Activated CD4-positive, alpha-beta T cell treated with anti-CD3 and anti-CD28 coated beads, Interleukin-2, amount 50 U/mL, for 1 hour (primary cell): ENCODE data around the gene LIPE.
A peak's percentile ranks its signal among the peaks of the same experiment; 100 is the strongest.

Experiments
- DNase-seq: peaks from one replicate; pipeline ENCODE4 v3.0.0-alpha.2; 2020

The LIPE gene

DNA sequence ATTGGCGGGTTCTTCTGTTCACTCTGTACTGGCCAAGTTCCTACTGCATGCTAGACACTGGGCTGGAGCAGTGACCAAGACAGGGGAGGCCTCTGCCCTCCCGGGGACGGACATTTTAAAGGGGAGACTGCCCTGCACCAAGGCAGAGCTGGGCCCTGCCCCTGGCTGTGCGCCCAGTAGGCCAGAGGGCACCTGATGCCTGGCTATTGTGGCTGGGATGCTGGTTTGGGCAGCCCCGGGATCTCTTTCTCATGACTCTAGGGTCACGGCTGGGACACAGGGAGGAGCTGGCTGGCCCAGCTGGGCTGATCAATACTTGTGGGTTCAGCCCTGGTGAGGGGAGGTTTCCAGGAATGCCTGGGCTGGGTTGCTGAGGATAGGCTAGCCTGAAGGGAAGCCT lies 17.7 kb downstream of the LIPE start:
- DNase-seq: no peak

DNA sequence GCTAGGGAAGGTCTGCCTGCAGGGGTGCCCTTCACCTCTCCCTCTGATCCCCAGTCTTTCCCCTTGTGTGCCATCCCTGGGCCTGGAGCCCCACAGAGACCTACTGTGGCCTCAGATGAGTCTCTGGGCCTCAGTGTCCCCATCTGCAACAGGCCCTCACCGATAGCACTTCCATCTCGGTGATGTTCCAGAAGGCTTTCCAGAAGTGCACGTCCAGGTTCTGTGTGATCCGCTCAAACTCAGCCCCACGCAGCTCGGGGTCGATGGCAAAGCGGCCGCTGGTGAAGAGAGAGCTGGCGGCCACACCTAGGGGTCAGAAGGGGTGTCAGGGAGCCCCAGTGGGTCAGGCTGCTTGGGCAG lies 19.4 kb downstream of the LIPE start:
- DNase-seq: no peak

DNA sequence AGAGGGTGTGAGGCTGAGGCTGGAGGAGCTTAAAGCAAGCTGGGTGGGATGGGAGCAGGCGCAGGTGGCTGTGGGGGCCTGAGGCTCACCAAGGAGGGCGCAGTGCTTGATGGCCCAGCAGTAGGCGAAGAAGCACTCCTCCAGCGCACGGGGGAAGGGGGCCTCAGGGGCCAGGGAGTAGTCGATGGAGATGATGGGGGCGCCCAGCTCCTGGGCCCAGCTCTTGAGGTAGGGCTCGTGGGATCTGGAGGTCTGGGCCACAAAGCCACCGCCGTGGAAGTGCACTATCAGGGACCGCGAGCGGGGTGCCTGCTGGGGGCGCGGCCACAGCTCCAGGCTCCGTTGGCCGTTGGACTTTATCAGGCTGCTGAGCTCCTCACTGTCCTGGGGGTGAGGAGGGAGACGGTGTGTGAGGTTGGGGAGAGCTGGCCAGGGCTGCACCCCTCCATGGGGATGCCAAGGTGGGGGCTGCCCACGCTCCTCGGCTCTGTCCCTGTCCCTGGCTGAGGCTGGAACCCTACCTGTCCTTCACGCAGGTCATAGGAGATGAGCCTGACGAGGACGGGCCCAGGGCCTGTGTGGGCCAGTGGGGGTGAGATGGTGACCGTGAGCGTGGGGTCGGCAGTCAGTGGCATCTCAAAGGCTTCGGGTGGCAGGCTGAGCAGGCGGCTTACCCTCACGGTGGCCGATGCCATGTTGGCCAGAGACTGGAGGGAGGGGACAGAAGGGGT lies 19.9 kb downstream of the LIPE start:
- no peak for DNase-seq

DNA sequence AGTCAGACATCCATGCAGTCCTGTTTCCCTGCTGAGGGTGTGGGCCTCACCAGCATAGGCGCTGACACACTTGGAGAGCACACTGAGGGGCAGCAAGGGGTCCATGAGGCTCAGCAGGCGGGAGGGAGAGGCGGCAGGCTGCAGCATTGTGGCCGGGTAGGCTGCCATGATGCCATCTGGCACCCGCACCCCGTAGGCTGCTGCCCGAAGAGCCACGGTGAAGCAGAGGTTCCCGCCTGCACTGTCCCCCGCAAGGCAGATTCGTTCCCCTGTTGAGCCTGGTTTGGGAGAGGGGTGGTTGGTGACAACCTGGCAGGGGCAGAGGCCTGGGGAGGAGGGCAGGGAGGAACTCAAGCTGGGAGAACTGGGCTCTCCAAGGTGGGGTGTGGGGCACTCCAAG lies 21.1 kb downstream of the LIPE start:
- DNase-seq: no peak

DNA sequence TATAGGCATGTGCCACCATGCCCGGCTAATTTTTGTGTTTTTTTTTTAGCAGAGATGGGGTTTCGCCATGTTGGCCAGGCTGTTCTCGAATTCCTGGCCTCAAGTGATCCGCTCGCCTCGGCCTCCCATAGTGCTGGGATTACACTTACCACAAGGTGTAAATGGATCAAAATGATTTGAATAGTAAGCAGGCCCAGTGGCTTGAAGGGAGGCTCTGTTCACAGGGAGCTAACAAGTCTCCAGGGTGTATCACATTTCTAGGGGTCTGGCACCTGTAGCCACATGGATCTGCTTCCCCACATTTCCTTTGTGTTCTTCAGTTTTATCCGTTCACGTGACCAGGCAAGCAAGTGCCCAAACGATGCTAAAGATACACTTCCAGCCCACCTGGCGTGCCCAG lies 23.6 kb downstream of the LIPE start:
- DNase-seq: no peak

DNA sequence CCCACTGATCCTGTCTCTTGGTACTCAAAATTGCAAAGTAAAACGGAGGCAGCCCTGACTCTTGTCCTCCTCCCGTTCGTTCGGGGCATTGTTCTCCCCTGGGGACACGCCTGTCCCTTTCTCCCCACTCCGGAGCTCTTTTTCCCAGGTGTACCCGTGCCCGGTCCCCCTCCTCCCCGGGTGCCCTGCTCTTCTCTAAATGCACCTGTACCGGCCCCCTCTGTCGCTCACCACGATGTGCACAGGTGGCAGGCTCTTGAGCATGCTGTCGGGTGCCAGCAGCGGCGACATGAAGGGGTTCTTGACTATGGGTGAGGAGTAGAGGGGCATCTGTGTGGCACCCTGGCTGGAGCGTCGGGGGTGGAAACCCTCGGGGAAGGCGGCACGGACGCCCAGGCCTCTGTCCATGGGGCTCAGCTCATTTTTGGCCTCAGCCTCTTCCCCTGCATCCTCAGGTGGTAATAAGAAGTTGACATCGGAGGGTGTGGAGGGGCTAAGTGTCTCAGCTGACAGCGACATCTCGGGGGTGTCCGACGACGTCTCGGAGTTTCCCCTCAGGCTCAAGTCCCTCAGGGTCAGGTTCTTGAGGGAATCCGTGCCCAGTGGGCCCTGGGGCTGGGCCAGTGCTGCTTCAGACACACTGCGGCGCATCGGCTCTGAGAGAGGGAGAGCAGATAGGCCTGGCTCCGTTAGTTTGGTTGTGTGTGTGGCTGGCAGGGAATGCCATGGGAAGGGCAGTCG lies 24.6 kb downstream of the LIPE start:
- DNase-seq: no peak

DNA sequence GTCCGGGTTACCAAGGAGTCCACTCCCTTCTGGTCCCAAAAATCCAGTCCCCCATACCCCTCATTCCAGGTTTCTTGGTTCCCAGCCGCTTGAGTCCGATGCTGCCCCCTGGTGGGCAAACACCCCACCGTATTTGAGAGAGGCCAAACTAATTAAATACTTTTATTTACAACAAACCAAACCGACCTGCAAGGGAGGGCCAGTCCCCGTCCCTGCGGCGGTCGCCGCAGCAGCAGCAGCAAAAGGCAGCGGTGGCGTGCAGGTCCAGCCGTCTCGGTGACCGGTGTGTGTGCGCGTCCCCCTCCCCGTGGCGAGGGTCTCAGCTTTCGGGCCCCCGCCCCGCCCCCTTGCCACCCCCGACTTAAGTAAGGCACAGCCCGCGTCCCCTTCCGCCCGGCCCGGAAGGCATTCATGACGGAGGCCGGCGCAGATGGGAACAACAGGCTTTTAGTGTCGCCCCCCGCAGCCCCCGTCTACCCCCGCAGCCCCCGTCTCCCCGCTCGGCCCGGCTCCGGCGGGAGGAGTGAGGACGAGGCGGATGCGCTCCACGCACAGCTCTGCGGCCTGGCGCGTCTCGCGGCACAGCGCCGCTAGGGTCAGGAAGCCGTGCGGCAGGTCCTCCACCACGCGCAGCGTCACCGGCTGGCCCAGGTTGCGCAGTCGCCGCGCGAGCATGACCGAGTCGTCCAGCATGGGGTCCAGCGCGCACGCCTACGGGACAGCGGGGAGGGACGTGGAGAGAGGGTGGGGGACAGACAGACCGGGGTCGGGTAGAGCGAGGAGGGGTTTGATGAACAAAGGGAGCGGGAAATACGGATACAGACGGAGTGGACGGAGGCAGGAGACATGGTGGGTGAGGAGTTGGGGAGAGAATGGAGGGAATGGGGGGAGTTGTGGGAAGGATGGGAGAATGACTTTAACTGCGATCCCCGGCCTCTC lies 25.6 kb downstream of the LIPE start:
- peak; percentile 80 for DNase-seq

DNA sequence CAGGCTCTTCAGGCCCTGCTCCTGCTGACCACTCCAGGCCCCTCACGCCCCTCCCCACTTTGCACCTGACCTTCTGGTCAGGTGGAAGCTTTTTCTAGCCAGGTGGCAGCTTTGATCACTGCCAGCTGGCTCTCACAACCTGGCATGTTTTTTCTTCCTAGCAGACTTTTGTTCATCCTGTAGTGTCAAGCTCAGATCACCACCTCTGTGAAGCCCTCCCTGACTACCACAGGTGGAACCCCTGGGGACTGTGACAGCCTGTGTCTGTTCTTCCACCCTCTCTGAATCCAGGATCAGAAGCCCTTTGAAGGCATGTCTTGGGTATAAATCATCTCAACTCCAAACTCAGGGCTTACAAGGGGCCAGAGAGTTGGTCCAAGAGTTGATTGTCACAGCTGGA lies 26.8 kb downstream of the LIPE start:
- no peak for DNase-seq

DNA sequence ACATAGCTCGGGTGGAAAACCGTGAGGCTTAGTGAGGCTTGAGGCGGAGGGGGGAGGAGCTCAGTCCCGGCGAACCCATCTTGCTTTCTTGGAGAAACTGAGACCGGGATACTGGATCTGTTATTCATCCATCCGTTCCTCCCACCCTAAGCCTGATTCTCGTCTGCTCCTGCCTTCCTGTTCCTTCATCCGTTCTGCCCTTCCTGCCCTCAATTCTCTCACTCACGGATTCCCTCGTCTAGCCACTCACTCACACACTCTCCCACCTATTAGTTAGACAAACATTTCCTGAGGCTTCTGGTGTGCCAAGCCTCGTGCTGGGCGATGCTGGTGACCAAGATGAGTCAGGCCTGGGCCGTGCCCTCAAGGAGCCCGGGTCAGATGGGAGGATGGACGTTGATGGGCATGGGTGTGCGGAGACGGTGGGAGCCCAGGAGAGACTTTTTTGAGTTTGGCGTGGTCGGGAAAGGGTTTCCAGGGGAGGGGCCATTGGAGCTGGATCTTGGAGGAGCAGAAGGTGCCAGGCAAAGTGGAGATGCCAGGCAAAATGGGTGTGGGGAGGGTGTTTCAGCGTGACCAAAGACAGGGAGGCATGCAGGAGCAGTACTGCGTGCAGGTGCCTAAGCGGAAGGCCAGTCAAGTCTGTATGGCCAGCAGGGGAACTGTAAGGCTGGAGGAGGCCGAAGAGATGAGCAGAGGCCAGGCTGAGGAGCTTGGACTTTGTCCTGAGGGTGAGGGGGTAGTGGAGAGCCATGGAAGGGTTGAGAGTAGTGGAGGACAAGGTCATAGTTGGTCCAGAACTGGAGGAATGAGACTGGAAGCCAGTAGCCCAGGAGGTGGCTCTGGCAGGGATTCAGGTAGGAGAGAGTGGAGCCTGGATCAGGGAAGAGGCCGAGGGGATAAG lies 29.7 kb downstream of the LIPE start:
- no peak for DNase-seq

DNA sequence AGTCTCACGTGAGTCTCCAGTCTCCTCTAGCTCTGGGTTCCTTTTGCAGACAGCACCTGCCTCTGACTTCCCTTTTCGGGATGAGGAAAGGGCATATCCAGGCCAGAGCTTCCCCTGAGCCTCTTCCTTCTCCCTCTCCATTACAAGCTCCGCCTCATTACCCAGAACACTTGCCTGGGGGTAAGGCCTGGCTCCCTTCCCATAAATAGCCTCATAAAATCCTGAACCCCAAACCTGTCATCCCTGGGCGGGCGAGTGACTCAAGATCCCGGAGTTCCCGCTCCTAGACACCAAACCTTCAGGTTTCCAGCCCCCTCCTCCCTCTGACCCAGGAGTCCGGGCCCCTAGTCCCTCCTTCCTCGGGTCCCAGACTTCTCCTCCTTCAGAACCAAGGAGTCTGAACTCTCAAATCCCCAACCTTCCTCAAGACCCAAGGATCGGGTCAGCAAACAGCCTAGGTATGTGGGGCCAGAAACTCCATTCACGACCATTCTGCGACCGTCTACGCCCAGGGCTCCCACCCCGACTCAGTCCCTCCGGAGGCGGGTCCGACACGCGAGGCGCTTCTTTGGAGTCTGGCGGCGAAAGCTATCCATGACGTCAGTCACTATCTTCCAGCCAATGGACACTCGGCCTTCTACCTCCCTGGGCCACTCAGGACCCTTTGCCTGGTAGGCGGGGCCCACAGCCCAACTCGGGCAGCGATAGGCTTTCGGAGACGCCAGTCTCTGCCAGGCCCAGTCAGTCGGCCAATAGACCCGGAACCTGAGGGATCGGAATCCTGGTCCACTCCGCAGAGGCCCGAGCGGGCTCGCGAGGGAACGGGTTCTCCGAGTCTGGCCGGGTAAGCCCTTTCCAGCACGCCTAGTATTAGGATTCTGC lies 30.6 kb downstream of the LIPE start:
- peak; percentile 88 for DNase-seq

DNA sequence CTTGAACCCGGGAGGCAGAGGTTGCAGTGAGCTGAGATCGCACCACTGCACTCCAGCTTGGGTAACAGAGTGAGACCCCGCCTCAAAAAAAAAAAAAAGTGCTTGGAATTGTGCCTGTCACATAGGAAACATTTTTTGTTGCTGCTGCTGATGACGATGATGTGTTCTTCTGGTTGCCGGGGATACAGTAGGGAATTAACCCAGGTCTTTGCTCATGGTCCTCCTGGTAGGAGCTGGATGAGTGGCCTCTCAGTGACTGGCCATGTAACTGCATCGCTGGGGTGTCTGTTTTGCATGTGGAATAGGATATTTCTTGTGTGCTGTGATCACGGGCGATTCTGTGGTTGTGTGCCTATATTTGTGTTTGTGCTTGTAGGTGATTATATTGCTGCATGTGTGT lies 32.4 kb downstream of the LIPE start:
- no peak for DNase-seq

DNA sequence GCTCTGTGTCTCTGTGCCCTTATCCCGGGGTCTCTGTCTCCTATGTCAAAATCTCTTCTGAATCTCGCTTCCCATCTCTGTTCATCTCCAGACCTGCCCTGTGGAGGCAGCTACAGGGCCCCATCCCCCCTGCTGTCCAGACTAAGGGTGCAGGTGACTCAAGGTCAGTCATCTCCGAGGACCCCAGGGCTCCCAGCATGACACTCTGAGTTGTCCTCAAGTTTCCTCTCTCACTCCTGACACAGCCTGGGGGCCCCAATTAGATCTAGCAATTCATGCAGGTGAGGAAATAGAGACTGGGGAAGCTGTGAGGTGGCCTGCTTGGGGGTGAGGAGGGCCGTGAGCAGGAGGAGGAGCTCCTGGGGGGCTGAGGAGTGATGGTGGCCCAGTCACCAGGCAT lies 35.0 kb downstream of the LIPE start:
- no peak for DNase-seq

DNA sequence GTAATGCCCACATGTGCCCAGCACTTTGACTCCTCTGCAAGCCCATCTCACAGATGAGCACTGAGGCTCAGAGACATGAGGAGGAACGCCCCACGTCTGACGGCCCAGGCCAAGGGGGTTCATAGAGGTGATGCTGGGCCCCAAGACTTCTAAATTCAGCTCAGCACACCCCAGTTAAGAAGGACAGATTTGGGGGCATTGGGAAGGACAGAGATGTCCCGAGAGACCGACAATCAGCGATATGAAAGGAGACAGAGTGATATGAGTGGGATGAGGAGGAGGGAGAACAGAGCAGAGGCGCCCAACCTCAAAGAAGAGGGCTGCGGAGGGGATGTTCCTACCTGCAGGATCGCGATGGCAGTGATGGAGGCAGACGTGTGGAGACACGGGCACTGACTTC lies 37.3 kb downstream of the LIPE start, which contains the start of gene CNFN:
CNFN (minus strand) TSS at position 399 of the 400 bp plus-strand sequence. CDS start 1,260 bp downstream, outside the sequence.
- no peak for DNase-seq

DNA sequence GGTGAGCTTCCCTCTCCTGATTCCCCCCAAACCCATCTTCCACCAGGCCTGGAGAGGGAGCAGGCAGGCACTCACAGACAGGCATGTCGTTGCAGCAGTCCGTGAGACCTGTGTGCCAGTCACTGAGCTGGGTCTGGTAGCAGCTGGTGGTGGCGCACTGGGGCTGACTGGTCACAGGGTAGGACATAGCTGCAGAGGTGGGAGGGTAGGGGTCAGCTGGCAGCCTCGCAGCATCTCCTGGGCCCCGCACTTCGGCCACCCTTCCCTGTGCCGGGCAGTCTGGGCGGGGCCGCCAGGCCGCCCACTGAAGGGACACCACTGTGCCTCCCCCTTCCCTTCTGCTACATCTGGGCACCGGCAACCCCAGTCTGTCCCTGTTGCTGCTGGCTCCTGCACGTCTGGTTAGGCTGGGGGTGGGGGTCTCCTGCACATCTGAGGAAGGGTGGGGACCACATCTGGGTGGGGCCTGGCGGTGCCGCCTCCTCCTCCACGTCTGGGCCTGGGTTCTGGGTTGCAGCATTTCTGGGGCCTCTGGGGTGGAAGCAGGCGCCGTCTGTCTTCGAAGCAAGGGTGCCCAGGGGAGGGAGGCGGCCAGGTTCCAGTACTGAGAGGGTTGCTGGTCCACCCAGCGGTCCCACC lies 38.2 kb downstream of the LIPE start:
- no peak for DNase-seq

DNA sequence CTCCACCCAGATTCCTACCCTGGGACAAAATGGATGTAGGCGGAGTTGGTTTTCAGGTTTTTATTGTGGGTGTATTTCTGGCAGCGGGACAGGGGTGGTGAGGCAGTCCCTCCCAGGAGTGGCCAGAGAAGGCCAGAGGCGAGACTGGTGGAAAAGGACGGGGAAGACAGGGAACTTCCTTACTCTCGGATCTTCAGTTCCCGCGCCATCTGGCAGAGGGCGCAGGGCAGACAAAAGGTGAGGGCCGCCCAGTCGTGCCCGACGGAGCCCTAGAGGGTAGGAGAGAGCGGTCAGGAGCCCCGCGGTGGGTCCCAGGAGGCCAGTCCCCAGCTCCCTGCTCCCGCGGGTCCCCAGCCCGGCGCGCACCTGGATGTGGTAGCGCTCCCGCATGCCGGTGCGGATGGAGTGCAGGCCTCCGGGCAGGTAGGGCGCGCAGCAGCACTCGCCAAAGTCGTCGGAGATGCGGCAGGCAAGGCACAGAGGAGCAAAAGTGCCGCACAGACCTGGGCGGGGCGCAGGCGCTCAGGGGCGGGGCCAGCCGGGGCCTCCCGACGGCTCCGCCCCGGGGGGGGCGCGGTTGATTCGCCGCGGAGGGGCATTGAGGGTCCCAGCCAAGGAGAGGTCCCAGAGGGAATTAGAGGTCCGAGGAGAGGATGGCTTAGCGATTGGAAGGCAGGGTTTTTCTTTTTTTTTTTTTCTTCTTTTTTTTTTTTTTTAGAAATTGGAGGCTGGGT lies 40.0 kb downstream of the LIPE start:
- peak; percentile 64 for DNase-seq

DNA sequence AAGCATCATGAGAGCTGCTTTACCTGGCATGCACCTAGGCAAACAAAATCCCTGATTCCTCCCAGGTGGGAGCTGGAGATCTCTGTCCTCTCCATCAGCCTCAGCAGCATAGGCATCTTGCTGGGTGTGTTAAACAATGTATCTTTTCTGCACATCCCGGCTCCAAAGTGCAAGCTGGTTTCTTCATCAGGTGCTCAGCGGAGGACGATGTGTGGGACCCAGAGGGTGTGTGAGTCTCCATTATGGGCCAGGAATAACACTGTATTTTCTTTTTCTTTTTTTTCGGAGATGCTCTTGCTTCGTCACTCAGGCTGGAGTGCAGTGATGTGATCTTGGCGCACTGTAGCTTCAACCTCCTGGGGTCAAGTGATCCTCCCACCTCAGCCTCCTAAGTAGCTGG lies 47.0 kb downstream of the LIPE start:
- DNase-seq: no peak

DNA sequence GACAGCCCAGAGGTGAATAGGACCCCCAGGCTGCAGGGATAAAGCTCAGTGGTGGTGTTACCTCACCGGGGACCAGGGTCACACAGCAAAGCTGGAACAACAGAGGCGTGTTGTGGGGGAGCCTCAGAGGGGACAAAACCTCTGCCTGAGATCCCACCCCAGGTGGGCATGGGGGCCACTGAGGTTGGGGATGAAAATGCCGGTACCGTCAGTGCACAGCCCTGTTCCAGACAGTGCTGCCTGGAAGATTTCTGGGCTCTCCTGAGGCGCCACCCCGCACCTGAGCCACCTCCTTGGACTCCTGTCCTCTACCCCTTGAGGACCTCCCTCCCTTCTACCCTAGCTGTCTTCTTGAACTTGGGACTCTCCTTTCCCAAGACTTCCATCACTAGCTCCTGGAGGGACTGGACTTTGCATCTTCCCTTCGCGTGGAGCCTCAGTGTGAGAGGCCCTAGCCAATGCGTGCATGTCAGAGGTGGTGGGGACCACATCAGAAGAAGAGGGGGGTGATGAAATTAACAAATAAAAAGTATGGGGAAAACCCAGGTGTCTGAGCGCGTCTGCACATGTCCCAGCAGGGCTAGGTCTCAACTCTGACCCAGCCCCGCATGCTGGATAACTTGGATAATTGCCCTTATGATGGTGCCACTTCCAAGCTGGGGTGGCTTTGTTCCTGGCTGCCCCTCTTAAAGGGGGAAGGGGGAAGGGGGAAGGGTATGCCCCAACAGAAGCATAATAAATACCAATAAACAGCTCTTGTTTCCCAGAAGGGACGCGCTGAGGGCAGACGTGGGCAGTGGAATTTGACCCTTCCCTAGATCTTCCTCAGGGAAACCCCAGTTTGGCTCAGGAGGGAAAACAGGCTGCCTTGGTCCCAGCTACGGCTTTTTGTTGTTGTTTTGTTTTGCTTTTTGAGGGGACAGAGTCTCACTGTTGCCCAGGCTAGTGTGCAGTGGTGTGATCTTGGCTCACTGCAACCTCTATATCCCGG lies 48.7 kb downstream of the LIPE start:
- no peak for DNase-seq

DNA sequence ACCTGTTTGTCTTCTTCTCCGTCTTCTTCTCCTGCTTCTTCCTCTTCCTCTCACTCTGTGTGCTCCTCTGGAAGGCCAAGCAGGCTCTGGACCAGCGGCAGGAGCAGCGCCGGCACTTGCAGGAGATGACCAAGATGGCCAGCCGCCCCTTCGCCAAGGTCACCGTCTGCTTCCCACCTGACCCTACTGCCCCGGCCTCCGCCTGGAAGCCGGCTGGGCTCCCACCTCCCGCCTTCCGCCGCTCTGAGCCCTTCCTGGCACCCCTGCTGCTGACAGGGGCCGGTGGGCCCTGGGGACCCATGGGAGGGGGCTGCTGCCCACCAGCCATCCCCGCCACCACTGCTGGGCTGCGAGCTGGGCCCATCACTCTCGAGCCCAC lies 51.0 kb downstream of the LIPE start:
- no peak for DNase-seq
